HepG2 (cell line): ENCODE results near the gene PXMP4. TPM values are rescaled to one million over a fixed set of nuclear protein-coding genes. Genes with fewer than 3 reads are reported as not detected.

Source experiments
- CBX2 ChIP-seq, 2 experiments: fragments of 200-600 bp in 1 of 2; sonication (generic); formaldehyde crosslinking in 1 of 2; IDR thresholded peaks; 2 replicates each; pipeline versions ENCODE4 v1.7.0 to v1.8.1; 2018 to 2022; ENCODE audit warnings: low read depth in 2 of 2, low read length in 1 of 2, mild to moderate bottlenecking in 1 of 2, missing genetic modification reagents in 1 of 2
- CBX5 ChIP-seq: sonication (generic); formaldehyde crosslinking; IDR thresholded peaks from 2 replicates; pipeline ENCODE4 v1.4.0; 2020; ENCODE audit warnings: missing genetic modification reagents, borderline replicate concordance
- DDIT3 ChIP-seq: sonication (generic); formaldehyde crosslinking; IDR thresholded peaks from 2 replicates; pipeline ENCODE4 v1.4.0; 2020; ENCODE audit warnings: mild to moderate bottlenecking, missing genetic modification reagents
- ESRRA ChIP-seq: sonication (generic); formaldehyde crosslinking; IDR thresholded peaks from 2 replicates; pipeline ENCODE4 v1.5.1; 2020; ENCODE audit warnings: mild to moderate bottlenecking, low read depth, missing genetic modification reagents
- FOXK2 ChIP-seq: fragments of 450-650 bp; IDR thresholded peaks from 2 replicates; pipeline ENCODE4 v1.6.1; 2016
- HES4 ChIP-seq: sonication (generic); formaldehyde crosslinking; IDR thresholded peaks from 2 replicates; pipeline ENCODE4 v1.9.0; 2021; ENCODE audit warnings: mild to moderate bottlenecking, missing genetic modification reagents, borderline replicate concordance
- ISX ChIP-seq: sonication (generic); formaldehyde crosslinking; conservative IDR thresholded peaks from 2 replicates; pipeline ENCODE4 v1.5.0; 2020; ENCODE audit warnings: missing genetic modification reagents
- JUN ChIP-seq: sonication (generic); formaldehyde crosslinking; IDR thresholded peaks from 2 replicates; pipeline ENCODE4 v1.4.0; 2020; ENCODE audit warnings: mild to moderate bottlenecking, missing genetic modification reagents
- KDM3A ChIP-seq: IDR thresholded peaks from 2 replicates; pipeline ENCODE4 v1.6.1; 2018; ENCODE audit warnings: low read depth, missing compliant biosample characterization
- KMT2B ChIP-seq: IDR thresholded peaks from 2 replicates; pipeline ENCODE4 v1.6.1; 2016; ENCODE audit warnings: missing genetic modification reagents, missing compliant biosample characterization
- LBX2 ChIP-seq: sonication (generic); formaldehyde crosslinking; IDR thresholded peaks from 2 replicates; pipeline ENCODE4 v1.5.0; 2020; ENCODE audit warnings: missing genetic modification reagents, mild to moderate bottlenecking, borderline replicate concordance
- NFKB2 ChIP-seq: sonication (generic); formaldehyde crosslinking; IDR thresholded peaks from 2 replicates; pipeline ENCODE4 v1.4.0; 2020; ENCODE audit warnings: missing genetic modification reagents, borderline replicate concordance
- NFYC ChIP-seq: IDR thresholded peaks from 2 replicates; pipeline ENCODE4 v1.6.1; 2016; ENCODE audit warnings: missing genetic modification reagents, missing compliant biosample characterization
- NONO ChIP-seq, 2 experiments: fragments of 450-650 bp in 1 of 2; sonication (generic) in 1 of 2; formaldehyde crosslinking in 1 of 2; IDR thresholded peaks in 1 of 2; conservative IDR thresholded peaks in 1 of 2; 2 replicates each; pipeline versions ENCODE4 v1.6.1 to v1.8.0; 2017 to 2022; ENCODE audit warnings: mild to moderate bottlenecking in 1 of 2, missing genetic modification reagents in 1 of 2, moderate library complexity in 1 of 2
- ONECUT2 ChIP-seq: sonication (generic); formaldehyde crosslinking; IDR thresholded peaks from 2 replicates; pipeline ENCODE4 v1.4.0; 2020; ENCODE audit warnings: missing genetic modification reagents
- PAWR ChIP-seq: sonication (generic); formaldehyde crosslinking; IDR thresholded peaks from 2 replicates; pipeline ENCODE4 v1.4.0; 2020; ENCODE audit warnings: missing genetic modification reagents, mild to moderate bottlenecking, borderline replicate concordance
- SALL2 ChIP-seq: sonication (generic); formaldehyde crosslinking; IDR thresholded peaks from 2 replicates; pipeline ENCODE4 v1.8.1; 2023; ENCODE audit warnings: mild to moderate bottlenecking, missing genetic modification reagents, inconsistent platforms
- SOX5 ChIP-seq: IDR thresholded peaks from 2 replicates; pipeline ENCODE4 v1.6.1; 2016; ENCODE audit warnings: borderline replicate concordance
- TBL1XR1 ChIP-seq: fragments of 150-350 bp; IDR thresholded peaks from 2 replicates; pipeline ENCODE4 v1.6.1; 2014; ENCODE audit warnings: borderline replicate concordance, low read length; ENCODE audit not compliant: partially characterized antibody
- TOE1 ChIP-seq: sonication (generic); formaldehyde crosslinking; IDR thresholded peaks from 2 replicates; pipeline ENCODE4 v1.4.0; 2020; ENCODE audit warnings: mild to moderate bottlenecking, missing genetic modification reagents
- ZFAT ChIP-seq: sonication (generic); formaldehyde crosslinking; conservative IDR thresholded peaks from 2 replicates; pipeline ENCODE4 v1.8.1; 2023; ENCODE audit warnings: missing genetic modification reagents, inconsistent platforms
- ZMYM4 ChIP-seq: sonication (generic); formaldehyde crosslinking; IDR thresholded peaks from 2 replicates; pipeline ENCODE4 v1.8.1; 2023; ENCODE audit warnings: mild to moderate bottlenecking, missing genetic modification reagents
- ZNF121 ChIP-seq: sonication (generic); formaldehyde crosslinking; IDR thresholded peaks from 2 replicates; pipeline ENCODE4 v1.5.0; 2020; ENCODE audit warnings: mild to moderate bottlenecking, missing genetic modification reagents
- ZNF20 ChIP-seq: sonication (generic); formaldehyde crosslinking; IDR thresholded peaks from 2 replicates; pipeline ENCODE4 v1.4.0; 2020; ENCODE audit warnings: mild to moderate bottlenecking, moderate library complexity, missing genetic modification reagents
- ZNF205 ChIP-seq: IDR thresholded peaks from 2 replicates; pipeline ENCODE4 v1.6.1; 2018; ENCODE audit warnings: missing biosample characterization, missing genetic modification reagents
- ZNF260 ChIP-seq: sonication (generic); formaldehyde crosslinking; IDR thresholded peaks from 2 replicates; pipeline ENCODE4 v1.4.0; 2020; ENCODE audit warnings: missing genetic modification reagents, low read depth, mild to moderate bottlenecking, borderline replicate concordance
- ZNF672 ChIP-seq: sonication (generic); formaldehyde crosslinking; IDR thresholded peaks from 2 replicates; pipeline ENCODE4 v1.8.1; 2022; ENCODE audit warnings: missing genetic modification reagents
- ZNF792 ChIP-seq: IDR thresholded peaks from 2 replicates; pipeline ENCODE4 v1.6.1; 2016
- polyA plus RNA-seq, 8 experiments: library from polyadenylated mRNA; depleted of rRNA in 3 of 8; stranded (reverse) in 7 of 8; unstranded in 1 of 8; fragments of >200 nt; fragmentation: Illumina TruSeq in 4 of 8; extraction: Trizol in 4 of 8; gene quantifications; 2 replicates each; pipeline versions ENCODE4 v1.2.1 to v1.2.3, GENCODE V29; 2011 to 2016; ENCODE audit warnings: low read depth in 4 of 8, missing spikeins in 1 of 8, mixed read lengths in 1 of 8; ENCODE audit not compliant: insufficient read depth in 1 of 8
- total RNA-seq, 5 experiments: library from RNA; depleted of rRNA; stranded (reverse); fragments of >200 nt; fragmentation: Illumina TruSeq; extraction: Trizol; gene quantifications; 2 replicates each; pipeline ENCODE4 v1.2.3, GENCODE V29; 2016; ENCODE audit warnings: low read depth in 1 of 5

Gene PXMP4
- total and polyA plus RNA-seq, 2 of the 13 experiments (the other 11 are each of a cell fraction or from before 2014, with no cell fraction given), result not detected

GRCh38 chr20:33685328-33686099 lies 34.6 kb downstream of the PXMP4 start (continued):
- TF ChIP-seq PAWR, result no peak; the same call in 1 of the 2 replicates
- 0 out of 2 replicates have a peak, but pooled peaks have one; percentile 58 for TF ChIP-seq SALL2 (CRISPR knock-in tag)
- peak; percentile 40; the same call in 1 of the 2 replicates for TF ChIP-seq KMT2B (CRISPR knock-in tag)
- TF ChIP-seq ZNF121, result 0 out of 2 replicates have a peak, but pooled peaks have one; percentile 47
- TF ChIP-seq KDM3A (CRISPR knock-in tag), result no peak; the same call in 1 of the 2 replicates
- TF ChIP-seq ESRRA, result 0 out of 2 replicates have a peak, but pooled peaks have one; percentile 31
- TF ChIP-seq HES4 (CRISPR knock-in tag), result no peak; the same call in 1 of the 2 replicates
- no peak for TF ChIP-seq SOX5 (CRISPR knock-in tag)
- TF ChIP-seq LBX2 (CRISPR knock-in tag), result no peak; the same call in 1 of the 2 replicates
- no peak for TF ChIP-seq TOE1 (CRISPR knock-in tag)
- no peak for TF ChIP-seq ISX (CRISPR knock-in tag)
- no peak for TF ChIP-seq FOXK2
- peak; percentile 42 for TF ChIP-seq ZMYM4 (CRISPR knock-in tag)
- peak; percentile 56; the same call in 1 of the 2 replicates for TF ChIP-seq ZNF205
- no peak for TF ChIP-seq ZFAT
- no peak for TF ChIP-seq ZNF672 (CRISPR knock-in tag)
- TF ChIP-seq CBX5 (CRISPR knock-in tag), result no peak; the same call in 1 of the 2 replicates
- no peak for TF ChIP-seq NONO (IDR thresholded peaks at IDR 0.05)
- peak; percentile 56 for TF ChIP-seq NONO (CRISPR knock-in tag; conservative IDR thresholded peaks at IDR 0.05)
- no peak for TF ChIP-seq ZNF20 (CRISPR knock-in tag)
- no peak for TF ChIP-seq DDIT3 (CRISPR knock-in tag)
- TF ChIP-seq ZNF792 (CRISPR knock-in tag), result no peak; the same call in 1 of the 2 replicates
- no peak for TF ChIP-seq TBL1XR1
- no peak for TF ChIP-seq ZNF260 (CRISPR knock-in tag)
- 0 out of 2 replicates have a peak, but pooled peaks have one; percentile 10 for TF ChIP-seq ONECUT2 (CRISPR knock-in tag)
- no peak for TF ChIP-seq CBX2 (IDR thresholded peaks at IDR 0.05; ENCODE audit: low read depth, low read length)
- TF ChIP-seq CBX2 (CRISPR knock-in tag; IDR thresholded peaks at IDR 0.05; ENCODE audit: low read depth), result no peak
- 0 out of 2 replicates have a peak, but pooled peaks have one; percentile 64 for TF ChIP-seq NFKB2 (CRISPR knock-in tag)
- TF ChIP-seq NFYC (CRISPR knock-in tag), result no peak; the same call in 1 of the 2 replicates
- no peak for TF ChIP-seq JUN (CRISPR knock-in tag)
